GM13976 (cell line): ENCODE results near the gene GGT1.
A peak's percentile ranks its signal among the peaks of the same experiment; 100 is the strongest.
"Not testable (repeated sequence)": the region's sequence is repeated elsewhere in the genome, so short reads cannot be mapped to it uniquely, and the experiment has no call there.

Source experiments
- DNase-seq: peaks from one replicate; pipeline ENCODE4 v3.0.0; 2012; ENCODE audit warnings: low spot score
- CTCF ChIP-seq: IDR thresholded peaks from 2 replicates; pipeline ENCODE4 v1.5.1; 2012; ENCODE audit warnings: borderline replicate concordance, mild to moderate bottlenecking; ENCODE audit not compliant: insufficient read depth; ENCODE audit errors: extremely low read depth, missing control alignments, control extremely low read depth
- in situ Hi-C: fragments of 300-500 bp; cut with MboI; formaldehyde crosslinking; loops from one replicate; pipeline ENCODE4 v1.12.0; 2022; ENCODE audit warnings: low sequenced_read_pairs, mixed read lengths, inconsistent platforms; ENCODE audit not compliant: unreplicated experiment

GGT1 gene

GRCh38 chr22:24592851-24593558, 10.0 kb upstream of the GGT1 start, which contains the start of gene LRRC75B:
LRRC75B (minus strand) TSS chr22:24593073; CDS start chr22:24593039, 34 bp downstream.
- TF ChIP-seq CTCF, result no peak
- peak; percentile 94 for DNase-seq
- in situ Hi-C loops, result no loop called here

- in situ Hi-C loops, DNase-seq: not testable (repeated sequence)
Measured at GRCh38 chr22:24593559-24593835, 9.5 kb upstream of the GGT1 start.

- no peak for DNase-seq
- no peak for TF ChIP-seq CTCF
Measured at GRCh38 chr22:24593836-24594568, 9.0 kb upstream of the GGT1 start.

GRCh38 chr22:24594569-24595120, 8.3 kb upstream of the GGT1 start:
- in situ Hi-C loops, result no loop called here
- no peak for DNase-seq
- no peak for TF ChIP-seq CTCF

More at GRCh38 chr22:24593836-24594568, 9.0 kb upstream of the GGT1 start:
- in situ Hi-C loops, result no loop called here

- no peak for TF ChIP-seq CTCF
- DNase-seq, result no peak
- in situ Hi-C loops, result no loop called here
Measured at GRCh38 chr22:24595228-24595627, 7.8 kb upstream of the GGT1 start.

GRCh38 chr22:24595863-24596262, 7.1 kb upstream of the GGT1 start:
- in situ Hi-C loops, result no loop called here
- TF ChIP-seq CTCF, result no peak
- no peak for DNase-seq

- DNase-seq, in situ Hi-C loops: not testable (repeated sequence)
Measured at GRCh38 chr22:24597076-24597475, 5.9 kb upstream of the GGT1 start.

- in situ Hi-C loops, result no loop called here
- TF ChIP-seq CTCF, result no peak
- DNase-seq, result no peak
Measured at GRCh38 chr22:24599514-24599913, 3.5 kb upstream of the GGT1 start.

- DNase-seq, in situ Hi-C loops: not testable (repeated sequence)
Measured at GRCh38 chr22:24599958-24600715, 2.9 kb upstream of the GGT1 start.
